GM21447 (cell line): ENCODE results near the gene LAMTOR3.

Experiments used
- ATAC-seq: cut with Tn5 transposase; IDR thresholded peaks from one replicate; pipeline ENCODE4 v1.9.1; 2021; ENCODE audit not compliant: unreplicated experiment

Gene LAMTOR3

GRCh38 chr4:99863804-99864203, 30.4 kb downstream of the LAMTOR3 start:
- no peak for ATAC-seq

DNA sequence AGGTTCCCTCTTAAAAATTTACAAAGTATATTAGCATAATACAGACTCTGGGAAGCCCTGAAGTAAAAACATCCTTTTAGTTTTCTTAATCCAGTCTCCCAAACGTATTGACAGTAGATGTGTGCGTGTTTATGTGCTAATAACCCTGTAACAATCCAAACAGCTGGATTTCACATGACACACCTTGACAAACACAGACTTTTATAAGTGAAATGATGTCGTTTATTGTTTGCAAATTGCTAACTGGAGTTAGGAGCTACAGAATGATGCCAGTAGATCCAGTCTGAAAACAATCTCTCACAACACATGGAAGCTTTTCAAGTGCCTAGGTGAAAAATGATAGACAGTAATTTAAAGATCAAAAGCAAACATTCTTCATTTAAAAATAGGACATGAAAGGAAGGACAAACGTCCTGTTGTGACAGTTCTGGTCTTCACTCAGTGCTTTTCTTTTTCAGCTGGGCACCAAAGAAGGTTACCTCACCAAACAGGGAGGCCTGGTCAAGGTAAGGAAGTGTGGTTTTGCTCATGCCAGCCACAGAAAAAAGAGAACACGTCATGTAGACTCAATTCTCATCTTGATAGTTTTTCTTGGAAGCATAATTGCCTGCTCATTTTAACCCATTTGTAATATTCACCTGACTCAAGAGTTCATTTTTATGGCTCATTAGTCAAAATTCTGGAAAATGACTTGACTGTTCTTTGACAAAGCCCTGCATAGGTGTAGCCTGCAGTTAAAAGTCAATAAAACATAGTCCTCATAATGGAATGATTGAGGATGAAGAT, 32.9 kb downstream of the LAMTOR3 start:
- ATAC-seq = peak; percentile 66

GRCh38 chr4:99860521-99860920, 33.7 kb downstream of the LAMTOR3 start:
- ATAC-seq = no peak

- peak; percentile 60 for ATAC-seq
Measured at GRCh38 chr4:99859618-99860017, 34.6 kb downstream of the LAMTOR3 start.

GRCh38 chr4:99857307-99857706, 36.9 kb downstream of the LAMTOR3 start:
- ATAC-seq = no peak

- ATAC-seq = no peak
Measured at GRCh38 chr4:99856166-99856565, 38.1 kb downstream of the LAMTOR3 start.

DNA sequence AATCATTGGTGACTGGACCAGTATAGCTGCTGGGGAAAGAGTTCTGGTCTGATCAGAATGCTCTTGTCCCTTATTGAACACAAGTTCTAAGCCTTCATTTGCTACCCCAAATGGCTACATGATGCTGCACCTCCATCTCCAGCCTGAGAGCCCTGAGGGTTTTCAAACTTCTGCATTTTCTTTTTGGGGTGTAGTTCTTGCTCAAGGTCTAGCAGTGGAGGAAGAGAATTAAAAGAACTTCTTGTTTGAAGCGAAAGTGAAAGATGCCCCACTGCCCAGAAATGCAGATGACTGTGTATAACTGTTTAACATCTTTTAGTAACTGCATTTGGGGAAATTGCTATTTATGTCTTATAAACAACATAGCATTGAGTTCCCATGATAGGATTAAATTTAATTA, 38.5 kb downstream of the LAMTOR3 start:
- ATAC-seq = peak; percentile 40

DNA sequence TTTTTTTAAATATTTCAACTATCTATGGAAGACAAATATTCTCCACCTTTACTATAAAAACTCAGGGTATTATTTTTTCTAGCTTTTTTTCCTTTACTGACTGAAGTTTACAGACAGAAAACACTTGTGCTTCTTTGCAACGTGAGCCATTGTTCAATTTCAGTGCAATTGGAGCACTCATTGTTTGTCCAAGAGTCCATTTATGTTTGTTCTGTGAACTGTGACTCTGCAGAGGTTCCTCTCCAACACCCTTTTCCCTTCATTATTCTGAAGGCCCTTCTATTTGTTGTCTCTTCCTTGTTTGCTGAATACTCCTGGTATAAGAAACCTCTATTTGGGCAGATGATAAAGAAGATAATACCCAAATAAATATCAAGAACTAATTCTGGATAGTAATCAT, 40.2 kb downstream of the LAMTOR3 start:
- no peak for ATAC-seq

GRCh38 chr4:99853190-99853589, 41.0 kb downstream of the LAMTOR3 start:
- ATAC-seq = no peak

- ATAC-seq = no peak
Measured at GRCh38 chr4:99852199-99852749, 42.0 kb downstream of the LAMTOR3 start.

- ATAC-seq = peak; percentile 43
Measured at GRCh38 chr4:99848591-99849001, 45.6 kb downstream of the LAMTOR3 start.

DNA sequence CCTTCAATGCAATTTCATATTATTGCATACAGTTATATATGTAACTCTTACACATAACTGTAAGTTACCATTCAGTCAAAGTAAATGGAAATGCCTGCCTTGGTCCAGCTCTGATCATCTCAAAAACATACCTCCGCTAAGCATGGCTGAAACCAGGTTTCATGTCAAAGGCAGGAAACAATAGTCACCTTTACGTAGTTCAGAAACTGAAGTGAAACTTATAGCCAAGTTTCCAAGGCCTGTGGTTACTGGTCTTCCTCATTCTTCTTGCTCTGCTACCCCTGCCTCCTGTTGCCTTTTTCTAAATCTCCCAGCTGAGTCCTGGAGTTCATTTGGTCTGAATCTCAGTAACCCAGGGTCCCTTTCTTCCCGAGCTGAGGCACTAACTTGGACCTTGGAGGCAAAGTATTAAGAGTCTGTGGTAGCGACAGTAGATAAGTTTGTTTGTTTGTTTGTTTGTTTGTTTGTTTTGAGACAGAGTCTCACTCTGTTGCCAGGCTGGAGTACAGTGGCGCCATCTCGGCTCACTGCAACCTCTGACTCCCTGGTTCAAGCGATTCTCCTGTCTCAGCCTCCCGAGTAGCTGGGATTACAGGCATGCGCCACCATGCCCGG, 46.8 kb downstream of the LAMTOR3 start:
- peak; percentile 65 for ATAC-seq

DNA sequence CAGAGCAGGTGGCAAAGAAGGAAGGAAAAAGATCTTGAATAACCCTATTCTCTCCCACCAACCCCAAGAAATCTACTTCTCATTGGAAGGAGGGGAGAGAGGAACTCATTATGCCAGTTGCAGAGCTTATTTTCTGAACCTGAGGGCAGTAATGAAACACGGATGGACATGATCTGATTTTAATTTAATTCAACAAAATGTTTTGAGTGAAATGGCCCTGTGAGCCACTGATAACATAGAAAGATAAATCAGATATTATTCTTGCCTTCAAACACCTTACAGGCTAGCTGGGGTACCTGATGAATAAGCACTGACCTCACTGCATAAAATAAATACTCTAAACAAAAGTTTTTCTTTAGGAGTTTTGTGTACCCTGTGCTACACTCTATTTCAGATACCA, 47.3 kb downstream of the LAMTOR3 start:
- ATAC-seq = no peak

DNA sequence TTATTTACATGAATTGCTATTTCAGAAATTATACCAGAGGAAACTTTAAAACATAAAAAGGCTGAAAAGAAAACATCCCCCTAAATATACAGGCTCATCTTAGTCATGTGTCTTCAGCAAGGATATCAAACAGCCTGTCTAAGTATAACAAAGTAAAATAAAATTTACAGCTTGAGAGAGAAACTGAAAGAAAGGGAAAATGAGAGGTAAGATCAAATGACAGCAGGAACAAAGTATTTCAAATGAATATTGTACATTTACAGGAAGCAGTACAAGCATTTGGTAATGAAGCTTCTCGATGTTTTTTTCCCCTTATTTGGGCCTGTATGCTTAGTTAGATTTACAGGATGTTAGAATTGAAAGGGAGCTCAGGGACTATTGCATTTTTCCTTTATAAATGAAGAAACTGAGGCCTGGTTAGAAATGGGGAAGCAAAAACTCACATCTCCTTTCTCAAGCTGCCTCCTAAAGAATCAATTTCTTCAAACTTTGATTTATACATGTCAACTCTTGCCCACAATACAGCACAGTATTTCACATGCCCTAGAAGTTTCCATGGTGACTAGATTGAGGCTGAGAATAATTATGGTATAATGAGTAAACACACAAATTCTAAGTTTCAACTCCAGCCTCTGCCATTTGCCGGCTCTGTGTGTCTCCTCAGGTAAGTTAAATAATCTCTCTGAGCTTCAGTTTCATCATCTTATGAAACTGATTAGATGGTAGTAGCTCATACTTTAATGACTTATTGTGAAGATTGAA, 48.3 kb downstream of the LAMTOR3 start:
- ATAC-seq = no peak

GRCh38 chr4:99845179-99845578, 49.0 kb downstream of the LAMTOR3 start:
- ATAC-seq = no peak

GRCh38 chr4:99844048-99844447, 50.2 kb downstream of the LAMTOR3 start:
- ATAC-seq = no peak

GRCh38 chr4:99843413-99843812, 50.8 kb downstream of the LAMTOR3 start:
- no peak for ATAC-seq

- ATAC-seq = no peak
Measured at GRCh38 chr4:99841129-99841528, 53.1 kb downstream of the LAMTOR3 start.

- ATAC-seq = no peak
Measured at GRCh38 chr4:99838927-99839326, 55.3 kb downstream of the LAMTOR3 start.

- no peak for ATAC-seq
Measured at GRCh38 chr4:99835942-99836341, 58.3 kb downstream of the LAMTOR3 start.

DNA sequence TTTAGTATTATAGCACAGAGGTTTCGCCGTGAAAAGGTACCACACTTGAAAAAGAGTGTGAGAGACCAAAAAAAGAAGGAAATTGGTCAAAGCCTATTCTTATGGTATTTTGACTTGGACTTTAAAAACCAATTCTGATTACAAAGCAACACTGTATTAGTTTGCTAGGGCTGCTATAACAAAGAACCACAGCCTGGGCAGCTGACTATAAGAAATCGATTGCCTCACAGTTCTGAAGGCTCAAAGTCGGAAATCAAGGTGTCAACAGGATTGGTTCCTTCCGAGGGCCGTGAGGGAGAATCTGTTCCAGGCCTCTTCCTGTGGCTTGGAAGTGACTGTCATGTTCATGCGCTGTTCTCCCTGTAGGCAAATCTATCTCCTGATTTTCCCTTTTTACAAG, 59.7 kb downstream of the LAMTOR3 start:
- no peak for ATAC-seq

GRCh38 chr4:99833756-99834155, 60.5 kb downstream of the LAMTOR3 start:
- ATAC-seq = no peak
